ENCODE measurements around the gene SCAMP5.

SCAMP5 gene

GRCh38 chr15:75050283-75050682 is 54.9 kb downstream of the SCAMP5 start:
- DNase-seq = no peak

GRCh38 chr15:75051191-75051608 is 55.8 kb downstream of the SCAMP5 start:
- no peak for DNase-seq

- no peak for DNase-seq
These were observed 56.3 kb downstream of the SCAMP5 start for GRCh38 chr15:75051711-75052110.

DNA sequence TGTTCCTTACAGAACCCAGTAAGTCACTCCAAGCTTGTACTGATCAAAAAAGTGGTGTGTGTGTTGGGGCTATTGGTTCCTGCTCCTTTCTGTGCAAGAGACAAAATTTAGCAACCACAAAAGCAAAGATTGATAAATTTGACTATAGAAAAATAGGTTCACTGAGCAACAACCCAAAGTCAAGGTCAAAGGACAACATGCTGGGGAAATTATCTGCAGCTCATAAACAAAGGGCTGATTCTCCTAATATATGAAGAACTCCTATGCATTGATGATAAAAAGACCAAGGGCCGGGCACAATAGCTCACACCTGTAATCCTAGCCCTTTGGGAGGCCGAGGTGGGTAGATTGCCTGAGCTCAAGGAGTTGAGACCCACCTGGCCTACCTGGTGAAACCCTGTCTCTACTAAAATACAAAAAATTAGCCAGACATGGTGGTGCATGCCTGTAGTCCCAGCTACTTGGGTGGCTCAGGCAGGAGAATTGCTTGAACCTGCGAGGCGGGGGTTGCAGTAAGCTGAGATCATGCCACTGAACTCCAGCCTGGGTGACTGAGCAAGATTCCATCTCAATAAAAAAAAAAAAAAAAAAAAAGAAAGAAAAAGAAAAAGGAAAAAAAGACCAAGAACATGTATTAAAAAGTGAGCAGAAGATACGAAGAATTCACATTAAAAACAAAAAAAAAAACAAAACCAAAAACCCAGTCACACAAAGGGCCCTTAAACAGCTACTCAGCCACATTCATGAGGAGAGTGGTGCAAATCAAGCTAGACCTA is 57.8 kb downstream of the SCAMP5 start:
- no peak for DNase-seq

DNA sequence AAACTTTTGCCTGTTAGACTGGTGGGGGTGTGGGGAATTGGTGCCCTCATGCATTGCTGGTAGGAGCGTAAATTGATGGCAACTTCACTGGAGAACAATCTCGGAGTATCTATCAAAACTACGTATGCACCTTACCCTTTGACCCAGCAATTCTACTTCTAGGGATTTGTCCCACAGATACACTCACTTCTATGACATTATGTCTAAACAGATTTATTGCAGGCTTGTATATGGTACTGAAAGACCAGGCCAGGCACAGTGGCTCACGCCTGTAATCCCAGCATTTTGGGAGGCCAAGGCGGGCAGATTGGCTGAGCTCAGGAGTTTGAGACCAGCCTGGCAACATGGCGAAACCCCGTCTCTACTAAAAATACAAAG is 58.4 kb downstream of the SCAMP5 start:
- DNase-seq = no peak

- DNase-seq = no peak
These were observed 59.0 kb downstream of the SCAMP5 start for GRCh38 chr15:75054172-75054897.

GRCh38 chr15:75056036-75056435 is 60.7 kb downstream of the SCAMP5 start:
- DNase-seq = no peak

DNA sequence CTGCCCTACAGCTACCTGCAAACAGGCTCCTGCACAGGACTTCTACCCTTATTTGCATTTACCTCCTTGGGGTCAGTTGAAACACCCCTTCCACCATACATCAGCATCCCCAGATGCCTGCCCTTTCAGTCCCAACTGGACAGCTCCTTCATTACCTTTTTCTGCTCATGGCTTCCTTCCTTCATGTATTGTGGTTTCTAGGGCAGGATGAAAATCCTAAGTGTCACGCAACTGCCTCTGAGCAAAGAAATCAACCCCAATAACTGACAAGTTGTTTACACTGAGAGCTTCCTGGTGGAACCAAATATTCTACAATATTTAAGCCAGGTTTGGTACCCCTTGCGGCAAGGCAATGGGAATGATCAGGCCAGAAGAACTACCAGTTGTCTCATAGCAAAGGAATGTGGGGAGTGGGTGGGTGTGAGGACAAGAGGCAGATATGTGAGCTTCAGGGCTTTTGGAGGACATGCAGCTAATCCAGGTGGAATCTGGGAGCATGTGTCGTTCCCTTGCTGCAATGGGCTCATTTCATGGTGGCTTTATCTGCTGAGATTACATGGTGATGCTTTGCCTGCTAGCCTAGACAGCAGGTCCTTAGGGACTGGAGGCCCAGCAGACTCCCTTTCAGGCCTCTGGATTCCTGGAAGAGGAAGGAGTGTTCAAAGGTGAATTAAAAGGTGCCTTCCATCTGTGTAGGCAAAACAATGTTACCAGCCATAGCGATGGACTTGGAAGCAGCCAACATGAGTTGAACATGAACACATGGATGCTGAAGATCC is 63.0 kb downstream of the SCAMP5 start:
- no peak for DNase-seq

- DNase-seq = no peak
These were observed 64.2 kb downstream of the SCAMP5 start for GRCh38 chr15:75059607-75060006.

GRCh38 chr15:75061272-75061671 is 65.9 kb downstream of the SCAMP5 start:
- no peak for DNase-seq

DNA sequence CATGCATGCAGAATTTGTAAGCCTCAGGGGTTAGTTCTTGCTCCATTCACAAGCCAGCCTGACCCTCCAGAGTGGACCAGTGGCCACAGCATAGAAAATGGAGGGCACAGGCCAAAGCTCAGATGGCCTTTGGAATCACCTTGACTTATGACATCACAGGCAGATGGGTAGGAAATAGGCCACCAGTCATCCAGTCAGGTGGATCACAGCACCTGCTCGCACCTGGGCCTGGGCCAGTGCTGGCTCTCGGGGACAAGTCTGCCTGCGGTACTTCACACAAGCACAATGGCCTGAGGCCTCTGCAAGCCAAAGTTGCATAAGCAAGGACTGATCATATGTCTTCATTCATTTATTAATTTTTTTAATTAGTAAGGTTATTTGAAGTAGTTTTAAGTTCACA is 67.3 kb downstream of the SCAMP5 start:
- no peak for DNase-seq

DNA sequence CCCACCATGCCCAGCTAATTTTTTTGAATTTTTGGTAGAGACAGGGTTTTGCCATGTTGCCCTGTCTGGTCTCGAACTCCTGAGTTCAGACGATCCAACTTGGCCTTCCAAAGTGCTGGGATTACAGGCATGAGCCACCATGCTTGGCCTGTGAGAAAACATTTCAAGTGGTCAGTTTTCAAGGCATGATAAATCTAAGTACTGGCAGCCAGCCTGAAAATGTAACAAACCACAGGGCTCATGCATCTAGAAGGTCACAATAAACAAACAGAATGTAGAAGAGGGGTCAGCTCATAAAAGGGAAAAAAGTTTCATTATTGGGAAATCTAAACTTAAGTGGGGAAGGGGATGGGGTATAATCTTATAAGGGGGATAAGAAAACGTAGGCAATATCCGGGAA is 68.0 kb downstream of the SCAMP5 start:
- DNase-seq = no peak

GRCh38 chr15:75063889-75064288 is 68.5 kb downstream of the SCAMP5 start:
- no peak for DNase-seq

- DNase-seq = no peak
These were observed 69.5 kb downstream of the SCAMP5 start for GRCh38 chr15:75064846-75065245.

DNA sequence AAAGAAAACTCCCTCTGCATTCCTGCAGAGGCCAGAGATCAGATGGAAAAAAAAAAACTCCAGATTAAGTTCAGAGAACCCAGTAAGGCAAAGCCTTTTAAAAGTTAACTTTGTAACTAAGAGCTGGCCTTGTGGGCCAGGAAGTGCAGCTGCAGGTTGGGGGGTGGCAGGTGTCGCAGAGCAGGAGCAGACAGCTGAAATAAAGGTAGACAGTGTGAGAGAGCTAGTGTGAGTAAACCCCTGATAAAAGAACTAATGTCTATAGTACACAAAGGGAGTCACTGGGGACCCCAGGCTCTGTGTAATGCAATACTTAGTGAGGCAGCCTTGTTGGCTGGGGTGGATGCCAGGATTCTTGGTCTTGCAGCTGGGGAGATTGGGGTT is 70.1 kb downstream of the SCAMP5 start:
- no peak for DNase-seq

- no peak for DNase-seq
These were observed 70.6 kb downstream of the SCAMP5 start for GRCh38 chr15:75065851-75066509.

DNA sequence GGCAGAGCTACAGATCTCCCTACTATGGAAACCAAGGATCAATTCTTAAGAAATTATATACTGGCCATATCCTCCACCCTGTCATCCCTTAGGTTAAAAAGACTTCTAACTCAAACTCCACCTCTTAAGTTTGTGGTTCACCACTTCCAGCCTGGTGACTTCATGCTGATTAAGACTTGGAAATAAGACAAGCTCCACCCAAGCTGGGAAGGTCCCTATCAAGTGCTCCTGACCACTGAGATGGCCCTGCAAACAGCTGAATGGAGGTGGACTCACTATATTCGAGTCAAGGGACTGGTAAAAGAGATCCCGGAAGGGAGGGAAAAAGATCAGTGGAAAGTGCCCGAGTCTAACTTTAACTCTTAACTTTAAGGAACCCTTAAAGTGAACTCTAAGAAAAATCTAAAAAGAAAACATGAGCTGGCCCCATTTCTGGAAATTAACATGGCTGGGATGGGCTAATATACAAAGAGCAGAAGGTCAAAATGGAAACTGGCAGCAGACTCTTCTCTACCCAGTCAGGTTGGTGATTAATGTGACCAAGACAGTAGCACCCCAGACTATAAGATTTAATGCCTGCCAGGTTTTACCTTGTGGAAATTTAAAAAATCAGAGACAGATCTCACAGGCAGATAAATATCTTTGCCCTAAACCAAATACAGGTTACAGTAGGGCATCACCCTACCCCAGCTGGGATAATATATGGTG is 71.9 kb downstream of the SCAMP5 start:
- no peak for DNase-seq

- no peak for DNase-seq
These were observed 73.4 kb downstream of the SCAMP5 start for GRCh38 chr15:75068748-75069147.

DNA sequence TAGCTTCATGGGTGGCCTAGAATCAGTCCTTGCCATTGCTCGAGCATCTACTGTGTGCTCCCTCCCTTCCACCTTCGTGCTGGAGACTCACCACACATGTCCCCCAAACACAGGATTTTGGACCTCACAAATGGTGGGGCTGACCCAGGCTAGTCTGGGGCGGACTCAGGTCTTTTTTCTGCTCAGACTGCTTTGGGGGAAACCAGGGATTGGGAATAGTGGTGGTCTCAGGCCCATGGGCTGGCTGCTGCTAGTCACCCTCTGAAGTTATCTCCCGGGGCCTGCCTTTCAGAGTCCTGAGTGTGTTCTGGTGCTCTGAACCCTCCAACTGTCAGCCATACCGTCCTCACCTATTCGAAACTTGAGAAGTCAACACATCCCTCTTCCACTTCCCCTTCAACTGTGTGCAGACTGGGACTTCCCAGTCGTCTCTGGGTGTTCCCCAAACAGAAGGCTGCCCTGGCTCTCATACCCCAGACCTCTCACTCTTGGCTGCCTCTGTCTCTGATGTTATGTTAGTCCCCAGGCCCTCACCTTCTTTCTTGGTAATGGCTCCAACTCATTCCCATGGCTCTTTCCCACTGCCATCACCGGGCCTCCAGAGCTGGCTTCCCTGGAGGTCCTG is 74.0 kb downstream of the SCAMP5 start:
- no peak for DNase-seq

GRCh38 chr15:75070674-75071073 is 75.3 kb downstream of the SCAMP5 start:
- no peak for DNase-seq
